Activated CD8-positive, alpha-beta memory T cell treated with anti-CD3 and anti-CD28 coated beads, Interleukin-2, amount 50 U/mL, for 1 hour (primary cell): ENCODE results near the gene AARS2.
"Not testable (repeated sequence)": the region's sequence is repeated elsewhere in the genome, so short reads cannot be mapped to it uniquely, and the experiment has no call there.

Experiments used
- DNase-seq: peaks from one replicate; pipeline ENCODE4 v3.0.0-alpha.2; 2020; ENCODE audit errors: extremely low read depth

AARS2 gene

GRCh38 chr6:44312901-44313788, at the start of gene AARS2:
Gene AARS2 (minus strand): TSS chr6:44313347. CDS start chr6:44313323, 24 bp downstream.
- DNase-seq: peak; percentile 72

GRCh38 chr6:44361947-44362346, 48.8 kb upstream of the AARS2 start:
- no peak for DNase-seq

GRCh38 chr6:44359973-44360372, 46.8 kb upstream of the AARS2 start:
- no peak for DNase-seq

GRCh38 chr6:44356487-44356886, 43.3 kb upstream of the AARS2 start:
- no peak for DNase-seq

- DNase-seq: no peak
These were observed 42.5 kb upstream of the AARS2 start for GRCh38 chr6:44355640-44356039.

- no peak for DNase-seq
These were observed 40.2 kb upstream of the AARS2 start for GRCh38 chr6:44353336-44353735.

GRCh38 chr6:44352259-44352658, 39.1 kb upstream of the AARS2 start:
- DNase-seq: no peak

GRCh38 chr6:44350650-44350994, 37.5 kb upstream of the AARS2 start:
- not testable (repeated sequence) for DNase-seq

GRCh38 chr6:44349904-44350649, 36.9 kb upstream of the AARS2 start:
- no peak for DNase-seq

GRCh38 chr6:44346818-44347217, 33.7 kb upstream of the AARS2 start:
- DNase-seq: not testable (repeated sequence)

GRCh38 chr6:44342489-44342888, 29.3 kb upstream of the AARS2 start, which contains the start of gene SPATS1:
Gene SPATS1 (plus strand): TSS chr6:44342650. CDS start chr6:44343096, 446 bp downstream.
- no peak for DNase-seq

GRCh38 chr6:44342052-44342451, 28.9 kb upstream of the AARS2 start:
- DNase-seq: no peak

- no peak for DNase-seq
These were observed 28.1 kb upstream of the AARS2 start for GRCh38 chr6:44341095-44341890.

- no peak for DNase-seq
These were observed 26.8 kb upstream of the AARS2 start for GRCh38 chr6:44339763-44340625.

- no peak for DNase-seq
These were observed 26.2 kb upstream of the AARS2 start for GRCh38 chr6:44339301-44339700.

GRCh38 chr6:44338228-44339122, 25.3 kb upstream of the AARS2 start:
- peak; percentile 23 for DNase-seq

GRCh38 chr6:44335631-44336030, 22.5 kb upstream of the AARS2 start:
- no peak for DNase-seq

GRCh38 chr6:44333942-44334341, 20.8 kb upstream of the AARS2 start:
- no peak for DNase-seq

GRCh38 chr6:44333273-44333919, 20.2 kb upstream of the AARS2 start:
- no peak for DNase-seq

GRCh38 chr6:44332585-44332984, 19.4 kb upstream of the AARS2 start:
- no peak for DNase-seq
